HL-60/S4 treated with retinoic acid at 250 ng/mL for 4 days and 3 days (cell line): ENCODE measurements around the gene FAM20C.

Experiments
- in situ Hi-C: fragments of 300-500 bp; cut with MboI; formaldehyde crosslinking; loops from 2 replicates; pipeline ENCODE4 v1.7.0; 2022; ENCODE audit warnings: low sequenced_read_pairs

The FAM20C gene

GRCh38 chr7:207418-208129, 15.2 kb downstream of the FAM20C start:
- in situ Hi-C loops = no loop called here

DNA sequence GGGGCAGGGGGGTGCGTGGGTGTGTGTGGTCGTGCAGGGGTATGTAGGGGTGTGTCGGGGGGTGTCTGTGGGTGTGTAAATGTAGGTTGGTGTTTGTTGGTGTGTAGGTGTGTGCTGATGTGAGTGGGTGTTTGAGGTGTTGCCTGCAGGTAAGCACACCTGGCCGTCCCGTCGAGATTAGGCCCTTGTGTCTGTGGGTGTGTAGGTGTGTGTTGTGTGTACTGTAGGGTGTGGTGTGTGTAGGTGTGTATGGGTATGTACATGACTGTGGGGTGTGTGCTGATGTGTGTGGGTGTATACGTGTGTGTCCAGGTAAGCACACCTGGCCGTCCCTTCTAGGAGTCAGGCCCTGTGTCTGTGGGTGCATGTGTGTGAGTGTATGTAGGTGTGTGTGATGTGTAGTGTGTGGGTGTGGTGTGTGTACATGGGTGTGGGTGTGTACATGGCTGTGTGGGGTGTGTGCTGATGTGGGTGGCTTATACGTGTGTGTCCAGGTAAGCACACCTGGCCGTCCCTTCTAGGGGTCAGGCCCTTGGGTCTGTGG, 15.8 kb downstream of the FAM20C start:
- in situ Hi-C loops = no loop called here

GRCh38 chr7:208816-209215, 16.4 kb downstream of the FAM20C start:
- in situ Hi-C loops = no loop called here

DNA sequence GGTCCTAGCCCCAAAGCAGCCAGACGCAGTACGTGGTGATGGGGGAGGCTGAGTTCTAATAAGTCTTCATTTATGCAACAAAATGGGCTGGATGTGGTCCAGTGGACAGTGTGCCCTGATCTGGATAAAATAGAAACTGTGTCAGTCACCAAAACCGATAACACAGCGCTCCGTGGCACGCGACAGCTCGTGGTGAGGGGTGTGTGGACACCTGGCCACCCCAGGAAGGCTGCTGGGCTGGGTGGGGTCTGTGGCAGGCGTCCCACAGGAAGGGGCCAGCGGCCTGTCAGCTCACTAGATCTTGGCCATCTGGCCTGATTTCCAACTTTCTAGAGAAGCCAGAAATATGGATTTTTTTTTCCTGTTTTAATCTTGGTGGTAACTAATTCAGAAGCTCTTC, 17.0 kb downstream of the FAM20C start:
- in situ Hi-C loops = no loop called here

DNA sequence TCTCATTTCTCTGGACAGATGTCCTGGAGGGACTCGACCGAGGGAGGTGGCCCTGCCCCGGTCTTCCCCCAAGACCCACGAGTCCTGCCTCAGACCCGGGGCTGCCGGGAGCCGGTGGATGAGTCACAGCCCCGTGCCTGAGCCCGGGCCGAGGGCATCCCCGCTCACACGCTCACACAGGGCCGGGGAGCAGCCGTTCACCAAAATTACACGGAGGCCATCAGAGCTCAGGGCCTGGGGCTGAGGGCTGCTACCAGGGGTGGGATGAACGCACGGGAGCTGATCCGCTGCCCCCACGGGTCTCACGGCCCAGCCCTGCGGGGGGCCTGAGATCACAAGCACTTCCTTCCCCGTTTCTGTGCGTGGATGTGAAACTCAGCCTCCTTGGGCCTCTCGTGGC, 17.5 kb downstream of the FAM20C start:
- in situ Hi-C loops = no loop called here

- in situ Hi-C loops = no loop called here
These were observed 18.1 kb downstream of the FAM20C start for GRCh38 chr7:210401-210925.

DNA sequence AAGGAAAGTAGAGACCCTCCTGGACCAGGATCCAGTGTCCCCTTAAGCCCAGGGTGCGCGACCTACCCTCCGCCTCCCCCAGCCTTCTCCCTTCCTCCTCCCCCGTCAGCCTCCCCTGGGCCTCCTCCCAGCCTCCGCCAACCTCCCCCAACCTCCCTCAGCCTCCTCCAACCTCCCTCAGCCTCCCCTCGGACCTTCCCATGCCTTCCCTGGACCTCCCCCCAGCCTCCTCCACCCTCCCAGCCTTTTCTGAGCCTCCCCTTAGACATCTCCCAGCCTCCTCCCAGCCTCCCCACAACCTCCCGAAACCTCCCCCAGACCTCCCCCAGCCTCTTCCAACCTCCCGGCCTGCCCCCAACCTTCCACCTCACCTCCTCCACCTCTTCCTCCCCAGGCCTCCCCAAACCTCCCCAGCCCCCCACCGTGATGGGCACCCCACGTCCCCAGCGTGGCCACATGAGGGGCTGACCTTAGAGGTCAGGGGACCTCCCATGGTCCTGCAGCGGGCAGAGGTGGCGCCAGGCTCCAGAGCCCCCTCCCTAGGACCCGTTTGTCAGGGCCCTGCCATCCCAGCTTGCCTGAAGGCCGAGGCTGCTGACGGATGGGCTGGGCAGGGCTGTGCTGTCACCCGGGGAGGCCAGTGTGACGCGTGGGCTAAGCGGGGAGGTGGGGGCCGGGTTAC, 18.8 kb downstream of the FAM20C start:
- in situ Hi-C loops = no loop called here

- in situ Hi-C loops = no loop called here
These were observed 19.3 kb downstream of the FAM20C start for GRCh38 chr7:211715-212058.

DNA sequence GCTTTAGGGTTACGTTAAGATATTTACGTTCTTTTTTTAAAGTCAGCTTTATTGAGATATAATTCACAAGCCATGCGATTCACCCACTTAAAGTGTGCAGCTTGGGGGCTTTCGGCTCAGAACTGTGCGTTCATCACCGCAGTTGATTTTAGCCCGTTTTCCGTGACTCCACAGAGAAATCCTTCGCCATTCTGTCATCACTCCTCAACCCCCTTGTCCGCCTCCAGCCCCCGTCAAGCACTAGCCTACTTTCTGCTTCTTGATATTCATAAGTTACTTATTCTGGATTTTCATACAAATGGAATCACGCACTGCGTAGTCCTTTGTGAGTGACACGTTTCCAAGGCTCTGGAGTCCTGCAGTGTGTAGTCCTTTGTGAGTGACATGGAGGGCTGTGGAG, 20.4 kb downstream of the FAM20C start:
- in situ Hi-C loops = no loop called here

- in situ Hi-C loops = no loop called here
These were observed 21.1 kb downstream of the FAM20C start for GRCh38 chr7:213324-213993.

- in situ Hi-C loops = no loop called here
These were observed 22.2 kb downstream of the FAM20C start for GRCh38 chr7:214410-215212.

- in situ Hi-C loops = no loop called here
These were observed 24.3 kb downstream of the FAM20C start for GRCh38 chr7:216360-217300.

- in situ Hi-C loops = no loop called here
These were observed 25.4 kb downstream of the FAM20C start for GRCh38 chr7:217781-218180.

DNA sequence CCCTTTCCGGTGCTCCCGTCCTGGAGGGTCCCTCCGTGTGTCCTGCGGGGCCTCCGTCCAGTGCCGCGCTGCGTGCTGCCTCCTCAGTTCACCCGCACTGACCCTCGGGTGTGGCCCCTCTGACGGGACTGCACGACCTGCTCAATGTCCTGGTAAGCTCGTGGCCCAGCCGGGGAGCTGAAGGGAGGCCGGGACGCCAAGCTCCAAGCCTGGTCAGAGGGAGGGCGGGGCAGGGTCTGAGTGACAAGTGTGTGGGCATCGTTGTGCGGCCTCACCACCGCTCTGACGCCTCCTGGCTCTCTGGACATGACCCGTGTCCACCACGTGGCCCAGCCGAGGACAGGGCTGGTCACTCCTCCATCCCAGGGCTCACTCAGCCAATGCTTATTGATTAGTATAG, 25.9 kb downstream of the FAM20C start:
- in situ Hi-C loops = no loop called here

DNA sequence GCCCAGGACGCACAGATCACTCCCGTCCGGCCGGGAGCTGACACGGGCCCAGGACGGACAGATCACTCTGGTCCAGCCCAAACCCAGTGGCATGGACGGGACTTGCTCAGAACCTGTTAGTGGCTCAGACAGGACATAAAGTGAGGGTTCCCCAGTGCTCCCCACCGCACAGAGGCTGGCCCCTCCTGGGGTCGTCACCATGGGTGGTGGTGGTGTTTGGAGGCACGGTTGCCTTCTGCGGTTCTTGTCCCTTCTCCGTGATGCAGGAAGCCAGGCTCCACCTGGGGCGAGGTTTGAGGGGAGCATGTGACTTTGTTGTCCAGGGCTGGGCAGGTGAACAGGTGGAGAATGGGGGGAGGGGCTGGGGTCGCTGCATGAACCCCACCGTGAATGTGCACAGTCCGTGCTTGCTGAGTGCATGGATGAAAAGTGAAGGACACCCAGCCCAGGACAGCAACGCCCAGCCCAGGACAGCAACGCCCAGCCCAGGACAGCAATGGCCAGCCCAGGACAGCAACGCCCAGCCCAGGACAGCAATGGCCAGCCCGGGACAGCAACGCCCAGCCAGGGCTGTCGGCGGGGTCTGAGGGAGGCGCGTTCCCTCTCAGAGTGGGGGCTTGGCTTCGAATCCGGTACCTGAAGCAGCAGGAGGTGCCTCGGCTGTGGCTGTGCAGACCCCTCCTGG, 26.7 kb downstream of the FAM20C start:
- in situ Hi-C loops = no loop called here

GRCh38 chr7:219581-220150, 27.3 kb downstream of the FAM20C start:
- in situ Hi-C loops = no loop called here

DNA sequence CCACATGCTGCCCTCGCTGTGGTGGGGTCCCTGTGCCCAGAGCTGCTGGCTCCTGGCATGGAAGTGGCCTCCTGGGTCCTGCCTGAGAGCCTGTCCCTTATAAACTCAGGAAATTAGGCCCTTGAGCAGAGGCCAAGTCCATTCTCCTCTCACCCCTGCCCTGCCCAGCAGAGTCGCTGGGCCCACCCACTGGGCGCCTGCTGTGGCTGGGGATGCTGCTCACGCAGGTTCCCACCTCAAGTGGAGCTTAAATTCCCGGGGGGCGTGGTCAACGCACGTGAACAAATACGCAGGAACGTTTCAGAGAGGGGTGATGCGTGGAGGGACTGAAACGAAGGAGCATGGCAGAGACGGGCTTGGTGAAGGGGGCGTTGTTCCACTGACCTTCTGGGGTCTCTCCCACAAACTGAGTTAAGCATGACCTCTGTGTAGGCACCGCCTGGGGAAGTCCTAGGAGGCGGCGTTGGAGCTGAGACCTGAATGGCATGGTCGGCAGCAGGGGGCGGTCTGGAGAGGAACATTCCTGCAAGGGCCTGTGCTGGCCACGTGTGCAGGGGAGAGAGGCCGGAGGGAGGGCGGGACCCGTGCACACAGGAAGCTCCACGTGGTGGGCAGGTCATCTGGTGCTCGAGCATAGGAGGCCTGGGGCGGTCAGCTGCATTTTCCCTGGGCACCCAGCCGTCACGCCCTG, 27.9 kb downstream of the FAM20C start:
- in situ Hi-C loops = no loop called here

DNA sequence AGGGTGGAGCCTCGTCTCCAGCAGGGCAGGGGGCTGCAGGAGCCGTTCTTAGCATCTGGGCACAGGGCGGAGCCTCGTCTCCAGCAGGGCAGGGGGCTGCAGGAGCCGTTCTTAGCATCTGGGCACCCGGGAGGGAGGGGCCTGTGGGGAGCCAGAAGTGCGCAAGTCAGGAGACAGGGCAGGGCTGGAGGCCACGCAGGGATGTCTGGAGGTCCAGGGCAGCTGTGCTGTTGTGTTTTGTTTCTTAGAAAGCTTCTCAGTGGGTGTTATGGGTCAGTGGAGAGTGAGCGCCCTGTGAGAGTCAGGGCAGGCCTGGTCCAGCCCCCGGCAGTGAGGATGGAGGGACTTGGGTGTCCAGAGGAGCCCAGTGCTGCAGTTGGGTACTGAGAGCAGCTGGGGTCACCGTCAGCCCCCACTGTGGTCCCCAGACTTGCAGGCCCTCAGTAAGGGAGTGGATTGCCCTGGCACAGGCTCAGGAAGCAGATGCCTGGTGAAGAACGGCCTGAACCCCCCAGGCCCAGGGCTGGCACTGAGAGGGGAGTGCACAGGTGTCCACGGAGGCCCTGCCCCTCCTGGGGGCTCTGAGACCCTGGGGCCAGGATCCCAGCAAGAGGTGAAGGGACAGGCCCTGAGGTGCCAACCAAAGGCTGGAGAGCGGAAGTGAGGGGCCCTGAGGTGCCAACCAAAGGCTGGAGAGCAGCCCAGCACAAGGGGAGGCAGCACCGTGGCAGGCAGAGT, 29.8 kb downstream of the FAM20C start:
- in situ Hi-C loops = no loop called here
